Measurements from ENCODE around the gene GADD45A.
"Not testable (repeated sequence)": the region's sequence is repeated elsewhere in the genome, so short reads cannot be mapped to it uniquely, and the experiment has no call there.

Gene GADD45A

GRCh38 chr1:67722292-67722944 lies 37.4 kb downstream of the GADD45A start:
- DNase-seq: no peak

- DNase-seq: no peak
Measured at GRCh38 chr1:67723126-67723525, 38.1 kb downstream of the GADD45A start.

GRCh38 chr1:67723620-67724019 lies 38.6 kb downstream of the GADD45A start:
- no peak for DNase-seq

- no peak for DNase-seq
Measured at GRCh38 chr1:67724928-67725560, 40.0 kb downstream of the GADD45A start.

- no peak for DNase-seq
Measured at GRCh38 chr1:67726224-67726623, 41.2 kb downstream of the GADD45A start.

- DNase-seq: no peak
Measured at GRCh38 chr1:67729872-67730271, 44.9 kb downstream of the GADD45A start.

- DNase-seq: not testable (repeated sequence)
Measured at GRCh38 chr1:67730312-67730711, 45.3 kb downstream of the GADD45A start.

GRCh38 chr1:67731322-67731721 lies 46.3 kb downstream of the GADD45A start:
- DNase-seq: no peak

- DNase-seq: peak in 1 of 2 experiments; percentile 8
Measured at GRCh38 chr1:67732750-67733151, 47.8 kb downstream of the GADD45A start.

GRCh38 chr1:67733681-67734322 lies 48.8 kb downstream of the GADD45A start:
- no peak for DNase-seq

GRCh38 chr1:67734323-67734690 lies 49.3 kb downstream of the GADD45A start:
- DNase-seq: no peak

- no peak for DNase-seq
Measured at GRCh38 chr1:67735206-67735605, 50.2 kb downstream of the GADD45A start.

GRCh38 chr1:67735806-67736627 lies 51.0 kb downstream of the GADD45A start:
- DNase-seq: no peak

- DNase-seq: no peak
Measured at GRCh38 chr1:67736750-67737149, 51.7 kb downstream of the GADD45A start.

GRCh38 chr1:67737875-67738274 lies 52.9 kb downstream of the GADD45A start:
- no peak for DNase-seq

Data from NCI-H524 (cell line).